Hepatocyte (in vitro differentiated cells): ENCODE results near the gene RAPGEF6. TPM values are rescaled to one million over a fixed set of nuclear protein-coding genes. Genes with fewer than 3 reads are reported as not detected.

Experiments
- DNase-seq: peaks from one replicate; pipeline ENCODE4 v3.0.0-alpha.2; 2016; ENCODE audit warnings: low spot score
- H2AFZ ChIP-seq: fragments of 200-600 bp; sonication (generic); 2 replicates; pipeline ENCODE4 v1.6.0; 2016; ENCODE audit warnings: antibody characterized with exemption, mild to moderate bottlenecking
- H3K27ac ChIP-seq: fragments of 200-600 bp; sonication (generic); 2 replicates; pipeline ENCODE4 v1.5.1; 2016; ENCODE audit warnings: mild to moderate bottlenecking
- H3K27me3 ChIP-seq: fragments of 200-600 bp; sonication (generic); 2 replicates; pipeline ENCODE4 v1.6.1; 2016
- H3K36me3 ChIP-seq: fragments of 200-600 bp; sonication (generic); replicated peaks from 2 replicates; pipeline ENCODE4 v1.5.1; 2016; ENCODE audit warnings: low read depth; ENCODE audit not compliant: insufficient read depth
- H3K4me1 ChIP-seq: fragments of 200-600 bp; sonication (generic); 2 replicates; pipeline ENCODE4 v1.5.1; 2016; ENCODE audit warnings: mild to moderate bottlenecking, moderate library complexity; ENCODE audit not compliant: insufficient read depth
- H3K4me2 ChIP-seq: fragments of 200-600 bp; sonication (generic); 2 replicates; pipeline ENCODE4 v1.6.0; 2016
- H3K4me3 ChIP-seq: fragments of 200-600 bp; sonication (generic); 2 replicates; pipeline ENCODE4 v1.5.1; 2016; ENCODE audit warnings: mild to moderate bottlenecking
- H3K79me2 ChIP-seq: fragments of 200-600 bp; sonication (generic); 2 replicates; pipeline ENCODE4 v1.6.0; 2017; ENCODE audit warnings: mild to moderate bottlenecking
- H3K9me2 ChIP-seq: fragments of 200-600 bp; sonication (generic); replicated peaks from 2 replicates; pipeline ENCODE4 v1.6.0; 2017; ENCODE audit warnings: mild to moderate bottlenecking; ENCODE audit not compliant: insufficient read depth
- H3K9me3 ChIP-seq: fragments of 200-600 bp; sonication (generic); 2 replicates; pipeline ENCODE4 v1.5.1; 2016; ENCODE audit warnings: low read depth, mild to moderate bottlenecking
- H4K20me1 ChIP-seq: fragments of 200-600 bp; sonication (generic); 2 replicates; pipeline ENCODE4 v1.6.0; 2016; ENCODE audit warnings: mild to moderate bottlenecking; ENCODE audit not compliant: insufficient read depth, poor library complexity, severe bottlenecking
- EZH2 ChIP-seq: fragments of 200-600 bp; sonication (generic); IDR thresholded peaks from 2 replicates; pipeline ENCODE4 v1.6.1; 2016; ENCODE audit warnings: antibody characterized with exemption, mild to moderate bottlenecking, borderline replicate concordance
- EZH2phosphoT487 ChIP-seq: fragments of 200-600 bp; sonication (generic); IDR thresholded peaks from one replicate; pipeline ENCODE4 v1.6.1; 2018; ENCODE audit warnings: antibody characterized with exemption, mild to moderate bottlenecking, low read depth, moderate library complexity; ENCODE audit not compliant: unreplicated experiment, severe bottlenecking
- WGBS: methylation state at CpG from one replicate; pipeline ENCODE4 v1.1.6; 2016; ENCODE audit warnings: low lambda C conversion rate; ENCODE audit errors: missing lambda C conversion rate; 5-methylcytosine and 5-hydroxymethylcytosine counted together
- polyA plus RNA-seq: library from polyadenylated mRNA; unstranded; fragments of >200 nt; fragmentation: Nextera tagmentation; extraction: Ambion mirVana; gene quantifications from 2 replicates; pipeline ENCODE4 v1.2.1, GENCODE V29; 2016
- total RNA-seq: library from RNA; depleted of rRNA; stranded (reverse); fragments of >200 nt; gene quantifications from 2 replicates; pipeline ENCODE4 v1.2.3, GENCODE V29; 2014
- TF ChIP-seq, protein P1 (sequence below): fragments of 200-600 bp; sonication (generic); IDR thresholded peaks from 2 replicates; pipeline ENCODE4 v1.5.1; 2016; ENCODE audit warnings: antibody characterized with exemption, mild to moderate bottlenecking; ENCODE audit not compliant: poor library complexity

The RAPGEF6 gene
- total and polyA plus RNA-seq, 2 experiments from 2014 or later: 4.7 to 13.3 TPM

DNA sequence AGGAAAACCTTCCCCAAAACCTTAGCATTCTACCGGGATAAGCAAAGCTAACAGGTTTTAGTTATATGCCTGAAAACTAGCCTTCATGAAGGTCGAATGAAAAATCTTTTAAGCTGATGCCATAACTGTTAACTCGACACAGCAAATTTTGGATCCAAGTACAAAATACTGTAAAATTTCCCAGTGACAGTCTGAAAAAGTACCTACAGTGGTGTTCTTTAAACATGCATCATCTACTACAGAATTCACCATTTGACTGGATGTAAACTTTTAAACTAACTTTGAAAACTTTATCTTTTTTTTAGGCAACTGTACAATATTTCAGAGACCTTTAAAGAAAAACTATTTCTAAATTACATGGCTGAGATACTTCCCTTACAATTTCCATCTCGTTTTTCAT, 791 bp downstream of the RAPGEF6 start:
- H3K27me3 ChIP-seq: no peaks in the 10 kb centered on the region
- WGBS: 11% methylated on average over 4 of the region's 4 CpGs
- peak overlapping the region; percentile 30 for H2AFZ ChIP-seq
- TF ChIP-seq EZH2phosphoT487 (no peak), EZH2 (no peak)
- TF ChIP-seq, protein P1, sequence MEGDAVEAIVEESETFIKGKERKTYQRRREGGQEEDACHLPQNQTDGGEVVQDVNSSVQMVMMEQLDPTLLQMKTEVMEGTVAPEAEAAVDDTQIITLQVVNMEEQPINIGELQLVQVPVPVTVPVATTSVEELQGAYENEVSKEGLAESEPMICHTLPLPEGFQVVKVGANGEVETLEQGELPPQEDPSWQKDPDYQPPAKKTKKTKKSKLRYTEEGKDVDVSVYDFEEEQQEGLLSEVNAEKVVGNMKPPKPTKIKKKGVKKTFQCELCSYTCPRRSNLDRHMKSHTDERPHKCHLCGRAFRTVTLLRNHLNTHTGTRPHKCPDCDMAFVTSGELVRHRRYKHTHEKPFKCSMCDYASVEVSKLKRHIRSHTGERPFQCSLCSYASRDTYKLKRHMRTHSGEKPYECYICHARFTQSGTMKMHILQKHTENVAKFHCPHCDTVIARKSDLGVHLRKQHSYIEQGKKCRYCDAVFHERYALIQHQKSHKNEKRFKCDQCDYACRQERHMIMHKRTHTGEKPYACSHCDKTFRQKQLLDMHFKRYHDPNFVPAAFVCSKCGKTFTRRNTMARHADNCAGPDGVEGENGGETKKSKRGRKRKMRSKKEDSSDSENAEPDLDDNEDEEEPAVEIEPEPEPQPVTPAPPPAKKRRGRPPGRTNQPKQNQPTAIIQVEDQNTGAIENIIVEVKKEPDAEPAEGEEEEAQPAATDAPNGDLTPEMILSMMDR: no peak
- H3K36me3 ChIP-seq: no peaks in the 10 kb centered on the region
- H3K27ac ChIP-seq: peak overlapping the region; percentile 84
- H3K4me3 ChIP-seq: peak overlapping the region; percentile 29
- no peaks in the 10 kb centered on the region for H4K20me1 ChIP-seq
- peaks cover 22% of the 10 kb centered on the region for H3K4me1 ChIP-seq
- H3K79me2 ChIP-seq: peaks cover 47% of the 10 kb centered on the region
- H3K9me3 ChIP-seq: no peaks in the 10 kb centered on the region
- H3K9me2 ChIP-seq: no peaks in the 10 kb centered on the region
- no peak for DNase-seq
- H3K4me2 ChIP-seq: peak overlapping the region; percentile 78

DNA sequence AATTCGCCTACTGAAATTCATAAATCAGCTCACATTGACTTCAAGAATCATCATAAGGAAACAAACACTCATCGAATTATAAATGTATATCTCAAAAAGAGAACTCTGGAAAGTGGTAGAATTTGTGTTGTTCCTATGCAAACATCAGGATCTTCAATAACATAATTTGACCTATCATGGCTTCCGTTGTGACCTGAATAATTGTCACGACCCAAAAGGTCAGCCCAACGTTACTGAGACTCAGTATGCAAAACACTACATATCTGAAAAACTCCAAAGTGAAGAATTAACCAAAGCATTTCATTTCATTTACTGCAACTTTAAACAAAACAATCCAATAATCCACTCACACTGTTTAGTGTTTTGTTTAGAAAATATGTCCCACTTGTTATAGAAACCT, 1.2 kb downstream of the RAPGEF6 start:
- Histone ChIP-seq H3K4me1 (peaks cover 22% of the 10 kb centered on the region), H4K20me1 (no peaks in the 10 kb centered on the region)

DNA sequence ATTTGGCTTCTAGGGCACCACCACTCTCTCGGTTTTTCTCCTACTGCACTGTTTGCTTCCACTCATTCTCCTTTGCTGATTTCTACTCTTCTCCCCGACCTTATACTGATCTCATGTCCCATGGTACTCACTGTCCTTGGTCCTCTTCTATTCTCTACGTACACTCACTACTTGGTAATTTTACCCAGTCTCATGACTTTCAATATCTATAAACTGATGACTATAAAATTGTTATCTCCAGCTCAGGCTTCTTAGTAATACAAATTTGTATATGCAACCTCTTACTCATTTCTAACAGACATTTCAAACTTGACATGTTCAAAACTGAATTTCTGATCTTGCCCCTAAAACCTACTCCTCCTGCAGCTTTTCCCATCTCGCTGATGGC, 4.1 kb downstream of the RAPGEF6 start:
- no peaks in the 10 kb centered on the region for H3K27me3 ChIP-seq
- no peak overlapping the region for H2AFZ ChIP-seq
- no peaks in the 10 kb centered on the region for H3K36me3 ChIP-seq
- H3K79me2 ChIP-seq: peaks cover 79% of the 10 kb centered on the region
- H3K4me2 ChIP-seq: peak overlapping the region; percentile 10
- H3K9me2 ChIP-seq: no peaks in the 10 kb centered on the region
- H4K20me1 ChIP-seq: no peaks in the 10 kb centered on the region
- 90% methylated on average over 4 of the region's 4 CpGs for WGBS
- peaks cover 15% of the 10 kb centered on the region for H3K4me1 ChIP-seq
- DNase-seq: no peak
- no peak overlapping the region for H3K4me3 ChIP-seq
- TF ChIP-seq EZH2 (no peak), EZH2phosphoT487 (no peak)
- TF ChIP-seq, protein P1: no peak
- no peaks in the 10 kb centered on the region for H3K9me3 ChIP-seq
- no peak overlapping the region for H3K27ac ChIP-seq

More for the DNA sequence above, 1.2 kb downstream of the RAPGEF6 start:
- peaks cover 51% of the 10 kb centered on the region for H3K79me2 ChIP-seq
- H2AFZ ChIP-seq: no peak overlapping the region
- peak overlapping the region; percentile 78 for H3K4me2 ChIP-seq
- no peak for DNase-seq
- H3K9me3 ChIP-seq: no peaks in the 10 kb centered on the region
- H3K27ac ChIP-seq: peak overlapping the region; percentile 84
- H3K4me3 ChIP-seq: peak overlapping the region; percentile 29
- no peaks in the 10 kb centered on the region for H3K27me3 ChIP-seq
- WGBS: 57% methylated on average over 5 of the region's 5 CpGs
- TF ChIP-seq, protein P1: no peak
- TF ChIP-seq EZH2: no peak
- no peaks in the 10 kb centered on the region for H3K9me2 ChIP-seq
- no peaks in the 10 kb centered on the region for H3K36me3 ChIP-seq
